NB4 (cell line): ENCODE data around the gene PURB.

Source experiments
- CTCF ChIP-seq: IDR thresholded peaks from one replicate; pipeline ENCODE4 v1.5.1; 2012; ENCODE audit warnings: low read depth, low read length
- MAX ChIP-seq: IDR thresholded peaks from 2 replicates; pipeline ENCODE4 v1.6.1; 2011; ENCODE audit warnings: low read depth, low read length
- MYC ChIP-seq: IDR thresholded peaks from 2 replicates; pipeline ENCODE4 v1.6.1; 2011; ENCODE audit warnings: low read depth, low read length
- POLR2A ChIP-seq: IDR thresholded peaks from 2 replicates; pipeline ENCODE4 v1.6.1; 2011; ENCODE audit warnings: mild to moderate bottlenecking; ENCODE audit not compliant: insufficient read length; ENCODE audit errors: extremely low read depth

DNA sequence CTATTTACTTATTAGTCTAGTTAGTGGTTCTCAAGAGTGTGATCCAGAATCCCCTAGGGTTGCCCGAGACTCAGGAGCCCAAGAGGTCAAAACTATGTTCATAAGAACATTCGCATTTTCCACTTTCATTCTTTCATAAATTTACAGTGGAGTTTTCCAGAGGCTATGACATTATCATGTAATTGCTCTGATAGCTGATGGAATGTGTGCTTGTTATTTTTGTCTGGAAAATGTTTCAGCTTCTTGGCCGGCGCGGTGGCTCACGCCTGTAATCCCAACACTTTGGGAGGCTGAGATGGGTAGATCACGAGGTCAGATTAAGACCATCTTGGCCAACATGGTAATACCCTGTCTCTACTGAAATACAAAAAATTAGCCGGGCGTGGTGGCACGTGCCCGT is 10.1 kb downstream of the PURB start:
- TF ChIP-seq POLR2A (no peak), CTCF (no peak), MYC (no peak), MAX (no peak)
